Measurements from ENCODE around the gene INTS2.
"Not testable (repeated sequence)": the region's sequence is repeated elsewhere in the genome, so short reads cannot be mapped to it uniquely, and the experiment has no call there.

The INTS2 gene

DNA sequence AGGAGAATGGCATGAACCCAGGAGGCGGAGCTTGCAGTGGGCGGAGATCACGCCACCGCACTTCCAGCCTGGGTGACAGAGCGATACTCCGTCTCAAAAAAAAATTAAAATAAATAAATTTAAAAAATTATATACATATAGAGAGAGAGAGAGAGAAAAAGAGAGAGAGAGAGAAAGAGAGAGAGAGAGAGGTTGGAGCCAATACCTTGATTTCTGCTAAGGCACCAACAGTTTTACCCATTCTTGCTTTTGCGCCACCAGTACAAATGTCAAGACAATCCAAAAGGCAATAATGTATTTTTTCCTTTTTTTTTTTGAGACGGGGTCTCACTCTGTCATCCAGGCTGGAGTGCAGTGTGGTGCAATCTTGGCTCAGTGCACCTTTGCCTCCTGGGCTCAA lies 81.7 kb downstream of the INTS2 start:
- no peak for DNase-seq

DNA sequence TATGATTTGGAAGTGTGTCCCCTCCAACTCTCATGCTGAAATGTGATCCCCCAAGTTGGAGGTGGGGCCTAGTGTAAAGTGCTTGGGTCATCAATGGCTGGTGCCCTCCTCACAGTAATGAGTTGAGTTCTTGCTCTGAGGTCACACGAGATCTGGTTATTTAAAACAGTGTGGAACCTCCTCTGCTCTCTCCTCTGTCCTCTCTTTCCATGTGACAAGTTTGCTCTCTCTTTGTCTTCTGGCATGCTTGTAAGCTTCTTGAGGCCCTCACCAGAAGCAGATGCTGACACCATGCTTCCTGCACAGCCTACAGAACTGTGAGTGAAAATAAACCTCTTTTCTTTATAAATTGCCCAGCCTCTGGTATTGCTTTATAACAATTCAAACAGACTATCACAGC lies 84.3 kb downstream of the INTS2 start:
- DNase-seq, result no peak

DNA sequence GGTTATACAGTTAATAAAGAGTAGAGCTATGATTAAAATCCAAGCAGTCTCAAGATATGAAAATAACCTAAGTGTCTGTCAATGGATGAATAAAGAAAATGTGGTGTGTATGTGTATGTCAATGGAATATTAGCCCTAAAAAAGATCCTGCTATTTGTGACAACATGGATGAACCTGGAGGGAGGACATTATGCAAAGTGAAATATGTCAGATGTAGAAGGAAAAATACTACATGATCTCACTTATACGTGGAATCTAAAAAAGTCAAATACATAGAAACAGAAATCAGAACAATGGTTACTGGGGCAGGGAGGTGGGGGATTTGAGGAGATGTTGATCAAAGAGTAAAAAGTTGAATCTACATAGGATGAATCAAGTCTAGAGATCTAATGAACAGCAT lies 84.9 kb downstream of the INTS2 start:
- DNase-seq, result no peak

- no peak for DNase-seq
Observed at GRCh38 chr17:61839300-61839786, 88.4 kb downstream of the INTS2 start.

- DNase-seq, result peak; percentile 59
Observed at GRCh38 chr17:61837175-61838051, 90.4 kb downstream of the INTS2 start.

DNA sequence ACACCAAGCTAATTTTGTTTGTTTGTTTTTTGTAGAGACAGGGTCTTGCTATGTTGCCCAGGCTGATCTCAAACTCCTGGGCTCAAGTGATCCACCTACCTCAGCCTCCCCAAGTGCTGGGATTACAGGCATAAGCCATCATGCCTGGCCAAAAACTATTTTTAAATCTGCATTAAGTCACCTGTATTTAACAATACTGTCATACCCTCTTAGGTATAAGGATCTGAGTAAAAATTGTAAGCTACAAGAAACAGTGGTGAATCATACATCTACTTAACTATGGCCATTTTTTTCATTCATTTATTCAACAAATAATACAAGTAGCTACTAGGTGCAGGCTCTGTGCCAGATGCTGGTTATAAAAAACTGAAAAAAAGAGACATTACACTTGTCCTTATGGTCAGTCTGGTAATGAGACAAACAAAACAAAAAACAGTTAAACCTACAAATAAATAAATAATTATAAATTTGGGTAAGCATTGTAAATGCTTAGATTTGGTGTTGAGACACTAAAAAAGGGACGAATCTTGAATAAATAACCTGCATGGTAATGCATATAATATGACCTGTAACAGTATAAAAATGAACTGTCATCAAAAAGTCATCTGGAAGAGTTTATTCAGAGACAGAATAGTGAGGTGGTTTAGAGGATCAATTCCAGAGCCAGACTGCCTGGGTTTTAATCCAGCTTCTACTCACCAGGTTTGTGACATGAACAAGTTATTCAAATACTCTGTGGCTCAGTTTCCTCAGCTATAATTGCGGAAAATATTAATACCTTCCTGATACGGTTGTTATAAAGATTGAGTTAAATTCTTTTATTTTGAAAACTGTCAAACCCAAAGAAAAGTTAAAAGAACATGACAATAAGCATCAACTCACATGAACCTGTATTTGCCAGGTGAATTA lies 91.3 kb downstream of the INTS2 start:
- no peak for DNase-seq

DNA sequence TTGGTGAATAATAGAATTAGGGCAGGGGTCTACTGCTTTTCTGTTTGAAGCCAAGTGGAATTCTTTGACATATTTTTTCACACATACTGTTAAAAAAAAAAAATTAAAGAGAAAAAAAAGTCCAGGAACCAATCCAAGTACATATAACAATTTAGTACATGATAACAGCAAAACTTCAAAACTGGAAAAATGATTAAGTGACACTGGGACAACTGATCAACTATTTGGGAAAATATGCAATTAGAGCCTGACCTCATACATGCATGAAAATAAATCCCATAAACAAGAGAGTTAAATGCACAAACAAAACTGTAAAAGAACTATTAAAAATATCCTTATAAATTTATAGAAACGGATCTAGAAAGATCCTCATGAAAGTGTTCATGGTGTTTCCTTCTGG lies 92.2 kb downstream of the INTS2 start:
- no peak for DNase-seq

- DNase-seq, result no peak
Observed at GRCh38 chr17:61834610-61835009, 93.2 kb downstream of the INTS2 start.

- DNase-seq, result no peak
Observed at GRCh38 chr17:61833536-61834193, 94.1 kb downstream of the INTS2 start.

GRCh38 chr17:61832463-61832862 lies 95.3 kb downstream of the INTS2 start:
- no peak for DNase-seq

DNA sequence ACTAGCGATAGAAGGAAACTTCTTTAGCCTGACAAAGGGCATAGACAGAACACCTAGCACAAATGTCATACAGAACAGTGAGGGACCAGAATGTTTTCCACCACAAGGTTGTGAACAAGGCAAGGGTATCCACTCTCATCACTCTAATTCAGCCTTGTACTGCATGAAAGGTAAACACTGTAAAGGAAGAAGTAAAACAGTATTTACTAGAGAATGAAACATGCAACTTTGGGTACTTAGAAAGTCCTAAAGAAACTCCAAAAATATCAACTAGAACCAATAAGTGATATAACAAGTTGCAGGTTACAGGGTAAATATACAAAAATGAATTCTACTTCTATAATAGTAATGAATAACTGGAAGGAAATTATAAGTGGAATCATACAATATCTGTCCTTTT lies 96.7 kb downstream of the INTS2 start:
- DNase-seq, result no peak

GRCh38 chr17:61828694-61829093 lies 99.1 kb downstream of the INTS2 start:
- DNase-seq, result no peak

- DNase-seq, result no peak
Observed at GRCh38 chr17:61827649-61828395, 100.0 kb downstream of the INTS2 start.

DNA sequence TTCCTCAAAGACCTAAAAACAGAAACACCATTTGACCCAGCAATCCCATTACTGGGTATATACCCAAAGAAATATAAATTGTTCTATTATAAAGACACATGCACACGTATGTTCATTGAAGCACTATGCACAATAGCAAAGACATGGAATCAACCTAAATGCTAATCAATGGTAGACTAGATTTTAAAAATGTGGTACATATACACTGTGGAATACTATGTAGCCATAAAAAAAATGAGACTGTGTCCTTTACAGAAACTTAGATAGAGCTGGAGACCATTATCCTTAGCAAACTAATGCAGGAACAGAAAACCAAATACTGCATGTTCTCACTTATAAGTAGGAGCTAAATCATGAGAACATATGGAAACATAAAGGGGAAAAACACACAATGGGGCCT lies 100.9 kb downstream of the INTS2 start:
- DNase-seq, result not testable (repeated sequence)

- DNase-seq, result not testable (repeated sequence)
Observed at GRCh38 chr17:61826198-61826597, 101.6 kb downstream of the INTS2 start.

- no peak for DNase-seq
Observed at GRCh38 chr17:61825448-61826137, 102.2 kb downstream of the INTS2 start.

- DNase-seq, result no peak
Observed at GRCh38 chr17:61822326-61823285, 105.2 kb downstream of the INTS2 start.

GRCh38 chr17:61821655-61822054 lies 106.1 kb downstream of the INTS2 start:
- no peak for DNase-seq

DNA sequence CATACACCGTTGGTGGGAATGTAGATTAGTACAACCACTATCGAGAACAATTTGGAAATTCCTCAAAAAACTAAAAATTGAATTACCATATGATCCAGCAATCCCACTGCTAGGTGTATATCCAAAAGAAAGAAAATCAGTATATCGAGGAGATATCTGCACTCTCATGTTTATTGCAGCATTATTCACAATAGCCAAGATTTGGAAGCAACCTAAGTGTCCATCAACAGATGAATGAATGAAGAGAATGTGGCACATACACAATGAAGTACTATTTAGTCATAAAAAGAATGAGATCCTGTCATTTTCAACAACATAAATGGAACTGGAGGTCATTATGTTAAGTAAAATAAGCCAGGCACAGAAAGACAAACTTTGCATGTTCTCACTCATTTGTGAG lies 108.5 kb downstream of the INTS2 start:
- not testable (repeated sequence) for DNase-seq

- no peak for DNase-seq
Observed at GRCh38 chr17:61818225-61818624, 109.6 kb downstream of the INTS2 start.

- no peak for DNase-seq
Observed at GRCh38 chr17:61817452-61817851, 110.3 kb downstream of the INTS2 start.

Measured in activated CD8-positive, alpha-beta memory T cell treated with anti-CD3 and anti-CD28 coated beads, Interleukin-2, amount 50 U/mL, for 48 hours (primary cell).